NCI-H524 treated with DMSO at 0.1 percent for 48 hours (cell line): ENCODE measurements around the gene BCL11B.
A peak's percentile ranks its signal among the peaks of the same experiment; 100 is the strongest.

ENCODE experiments used
- DNase-seq: peaks from one replicate; lab custom pipeline; 2025; lab: John Stamatoyannopoulos, UW

The BCL11B gene

DNA sequence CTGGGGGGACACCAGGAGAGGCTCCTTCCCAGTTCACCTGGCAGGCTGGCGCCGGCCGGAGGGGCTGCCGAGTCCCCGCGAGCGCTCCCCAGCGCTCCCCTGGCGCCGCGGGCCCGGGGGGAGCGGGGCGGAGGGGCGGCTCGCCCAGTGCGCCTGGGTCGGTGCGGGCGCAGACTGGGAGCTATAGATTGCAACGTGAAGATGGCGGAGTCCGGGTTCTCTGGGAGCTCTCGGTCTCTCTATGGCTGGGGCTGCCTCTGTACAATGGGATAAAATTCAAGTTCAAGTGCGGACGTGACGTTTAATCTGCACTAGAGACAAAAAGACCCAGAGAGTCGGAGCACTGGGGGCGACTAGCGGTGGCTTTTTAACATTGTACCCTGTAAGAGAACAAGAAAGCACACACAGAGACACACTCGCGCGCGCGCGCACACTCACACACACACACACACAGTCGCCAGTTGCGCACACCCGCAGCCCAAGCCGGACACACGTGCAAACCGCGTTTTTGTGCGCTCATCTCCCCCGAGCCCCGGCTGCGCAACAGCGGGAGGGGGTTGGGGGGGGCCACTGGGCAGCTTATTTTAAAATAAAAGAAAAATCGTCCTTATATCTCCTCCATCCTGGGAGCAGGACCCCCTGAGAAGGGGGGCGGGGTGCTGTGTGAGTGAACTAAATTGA lies at the start of gene BCL11B:
Gene BCL11B (minus strand): TSS at position 247 of the 681 bp plus-strand sequence. CDS start 979 bp downstream, outside the sequence.
- DNase-seq: peak; percentile 96

DNA sequence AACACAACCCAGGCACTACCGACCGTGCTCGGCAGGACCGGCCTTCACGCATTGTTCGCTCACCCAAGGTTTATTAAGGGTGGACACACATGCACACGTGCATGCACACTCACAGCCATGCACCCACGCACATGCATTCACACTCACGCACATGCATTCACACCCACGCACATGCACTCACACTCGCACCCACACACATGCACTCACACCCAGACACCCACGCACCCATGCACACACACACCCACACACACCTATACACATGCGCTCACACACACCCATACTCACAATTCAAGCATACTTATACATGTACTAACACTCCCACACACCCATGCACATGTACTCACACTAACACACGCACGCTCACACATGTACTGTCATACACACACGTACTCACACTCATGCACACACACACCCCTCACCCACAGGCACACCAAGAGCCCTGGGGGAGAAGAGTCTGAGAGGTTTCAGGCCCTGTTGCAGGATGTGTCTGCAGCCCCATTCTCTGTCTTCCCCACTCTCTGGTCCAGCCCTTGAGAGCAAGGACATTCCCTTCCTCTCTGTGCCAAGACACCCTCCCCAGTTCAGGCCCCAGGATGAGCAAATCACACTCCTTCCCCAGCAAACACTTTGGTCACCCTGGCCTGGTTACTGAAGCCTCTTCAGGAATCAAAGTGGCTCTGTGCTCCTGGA lies 49.4 kb upstream of the BCL11B start:
- no peak for DNase-seq

DNA sequence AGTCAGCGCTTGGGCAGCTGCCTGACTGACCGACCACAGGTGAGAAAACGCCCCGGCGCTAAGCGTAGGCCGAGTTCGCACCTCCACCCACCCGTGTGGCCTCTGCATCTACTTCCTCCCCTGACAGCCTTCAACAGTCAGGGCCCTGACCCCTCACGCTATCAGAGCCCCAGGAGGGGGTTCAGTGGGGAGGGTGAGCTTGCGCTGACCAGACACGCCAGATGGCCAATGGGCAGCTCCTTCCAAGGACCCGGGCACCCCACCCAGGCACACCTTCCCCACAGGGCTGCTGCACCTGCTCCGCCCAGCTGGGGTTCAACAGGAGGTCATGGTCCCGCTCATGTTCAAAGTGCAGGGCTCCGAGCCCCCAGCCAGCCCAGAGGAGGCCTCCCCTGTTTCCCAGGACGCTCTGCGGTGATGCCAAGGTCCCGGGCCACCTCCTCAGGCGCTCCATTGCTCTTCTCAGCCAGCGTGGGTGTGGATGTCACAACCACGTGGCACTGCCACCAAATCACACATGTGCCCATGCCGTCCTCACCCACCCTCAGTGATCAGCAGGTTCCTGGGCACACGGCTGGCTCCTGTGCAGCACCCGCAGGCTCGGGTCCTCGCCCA lies 48.7 kb upstream of the BCL11B start:
- no peak for DNase-seq

DNA sequence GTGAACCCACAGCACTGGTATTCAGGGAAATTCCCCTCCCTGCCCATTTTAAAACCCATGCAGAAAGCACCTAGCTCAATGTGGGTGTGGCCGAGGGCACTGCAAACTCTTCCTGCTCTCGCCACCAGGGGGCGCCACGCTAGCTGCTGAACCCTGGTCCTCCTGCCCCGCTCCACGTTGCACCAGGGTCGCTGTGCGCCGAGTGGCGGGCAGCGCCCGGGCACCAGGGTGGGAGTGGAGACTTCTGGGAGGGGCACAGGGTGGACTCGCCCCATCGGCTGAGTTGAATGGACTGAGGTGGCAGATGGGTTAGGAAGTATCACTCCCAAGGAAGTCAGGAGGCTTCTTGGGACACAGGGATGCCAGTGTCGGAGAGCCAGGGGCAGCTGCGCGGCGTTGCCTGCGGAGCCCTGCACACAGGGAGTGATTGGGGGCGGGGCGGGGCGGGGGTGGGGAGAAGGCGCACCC lies 48.1 kb upstream of the BCL11B start:
- peak; percentile 15 for DNase-seq

DNA sequence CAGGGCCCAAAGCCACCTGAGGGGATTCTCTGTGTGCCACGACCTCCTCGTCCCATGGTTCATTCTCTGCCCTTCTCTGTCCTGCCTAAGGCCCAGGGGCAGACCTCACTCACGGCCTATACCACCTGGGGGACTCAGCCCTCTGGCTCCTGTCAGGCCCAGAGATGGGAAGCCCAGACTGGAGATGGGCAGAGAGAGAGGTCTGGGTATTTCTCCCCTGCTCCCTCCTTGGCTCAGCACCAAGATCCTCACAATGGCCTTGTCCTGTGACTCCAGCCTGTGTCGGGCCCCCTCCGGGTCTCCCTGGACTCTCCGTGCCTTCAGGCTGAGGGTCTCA lies 46.9 kb upstream of the BCL11B start:
- DNase-seq: no peak

DNA sequence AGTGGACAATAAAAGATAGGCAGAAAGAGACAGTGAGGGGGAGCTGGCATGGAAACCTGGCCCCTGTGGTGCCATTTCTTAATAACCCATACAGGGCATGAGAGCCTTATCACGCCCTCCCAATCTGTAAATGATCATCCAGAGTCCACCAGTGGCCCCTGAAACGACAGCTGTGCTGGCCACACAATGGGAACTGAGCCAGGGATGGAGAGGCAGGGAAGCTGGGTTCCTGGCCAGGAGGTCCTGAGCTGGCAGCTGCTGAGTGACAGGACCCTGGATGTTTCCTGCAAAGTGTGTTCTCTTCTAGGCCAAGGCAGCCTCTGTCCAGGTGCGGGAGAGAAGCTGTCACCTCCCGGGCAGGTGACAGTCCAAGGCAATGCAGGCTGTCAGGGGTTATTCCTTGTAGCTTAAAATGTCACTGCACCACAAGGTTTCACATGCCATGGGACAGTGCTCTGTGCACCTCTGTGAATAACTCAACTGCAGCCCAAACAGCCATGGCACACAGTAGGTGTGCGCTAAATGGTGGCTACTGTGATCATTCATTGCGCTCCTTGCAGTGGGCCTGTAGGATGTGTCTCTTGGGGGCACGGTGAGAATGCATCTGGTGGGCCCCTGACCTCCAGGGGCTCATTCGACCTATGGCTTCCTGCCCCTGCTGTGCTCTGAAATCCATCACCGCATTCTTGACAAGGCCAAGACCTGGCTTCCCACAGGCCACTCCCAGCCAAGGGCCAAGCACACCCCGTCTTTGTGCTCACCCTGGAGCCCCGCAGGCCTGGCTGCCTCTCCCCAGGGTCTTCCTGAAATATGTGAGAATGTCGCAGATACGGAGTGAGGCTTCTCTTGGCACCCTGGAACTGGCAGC lies 46.3 kb upstream of the BCL11B start:
- DNase-seq: no peak

DNA sequence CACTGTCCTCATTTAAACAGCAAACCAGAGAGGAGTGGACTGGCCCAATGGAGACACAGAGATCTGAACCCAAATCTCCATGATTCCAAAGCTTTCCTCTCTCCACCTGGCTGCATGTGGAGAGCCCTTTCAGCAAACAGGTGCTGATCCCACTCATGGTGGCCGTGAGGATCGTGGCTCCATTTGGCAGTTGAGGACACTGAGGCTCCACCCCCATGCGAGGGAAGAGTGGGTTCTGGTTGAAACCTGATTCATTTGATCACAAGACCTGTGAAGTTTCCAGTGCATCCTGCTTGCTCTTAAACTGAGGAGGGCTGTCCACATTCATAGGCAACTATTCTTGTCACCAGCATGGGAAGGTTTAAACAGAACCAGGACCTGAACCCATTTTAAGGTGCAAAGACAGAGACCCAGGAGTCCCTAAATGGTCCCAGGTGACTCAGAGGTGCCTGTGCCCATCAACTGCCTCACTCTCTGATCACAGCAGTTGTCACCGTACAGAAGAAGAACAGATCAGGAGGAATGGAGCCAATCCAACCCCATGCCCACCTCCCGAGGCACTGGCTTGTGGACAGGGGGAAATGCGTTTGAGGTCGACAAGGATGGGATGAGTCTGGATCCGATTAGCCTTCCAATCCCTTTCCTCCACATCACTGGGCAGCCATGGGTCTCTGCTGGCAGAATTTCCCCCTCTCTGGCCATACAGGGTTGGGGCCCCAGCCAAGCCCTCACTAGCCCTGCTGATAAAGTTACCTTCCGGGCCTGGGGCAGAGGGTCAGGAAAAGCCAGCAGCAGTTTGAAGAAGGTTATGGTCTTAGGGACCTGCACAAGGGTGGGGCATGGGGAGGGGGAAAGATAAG lies 45.5 kb upstream of the BCL11B start:
- no peak for DNase-seq

DNA sequence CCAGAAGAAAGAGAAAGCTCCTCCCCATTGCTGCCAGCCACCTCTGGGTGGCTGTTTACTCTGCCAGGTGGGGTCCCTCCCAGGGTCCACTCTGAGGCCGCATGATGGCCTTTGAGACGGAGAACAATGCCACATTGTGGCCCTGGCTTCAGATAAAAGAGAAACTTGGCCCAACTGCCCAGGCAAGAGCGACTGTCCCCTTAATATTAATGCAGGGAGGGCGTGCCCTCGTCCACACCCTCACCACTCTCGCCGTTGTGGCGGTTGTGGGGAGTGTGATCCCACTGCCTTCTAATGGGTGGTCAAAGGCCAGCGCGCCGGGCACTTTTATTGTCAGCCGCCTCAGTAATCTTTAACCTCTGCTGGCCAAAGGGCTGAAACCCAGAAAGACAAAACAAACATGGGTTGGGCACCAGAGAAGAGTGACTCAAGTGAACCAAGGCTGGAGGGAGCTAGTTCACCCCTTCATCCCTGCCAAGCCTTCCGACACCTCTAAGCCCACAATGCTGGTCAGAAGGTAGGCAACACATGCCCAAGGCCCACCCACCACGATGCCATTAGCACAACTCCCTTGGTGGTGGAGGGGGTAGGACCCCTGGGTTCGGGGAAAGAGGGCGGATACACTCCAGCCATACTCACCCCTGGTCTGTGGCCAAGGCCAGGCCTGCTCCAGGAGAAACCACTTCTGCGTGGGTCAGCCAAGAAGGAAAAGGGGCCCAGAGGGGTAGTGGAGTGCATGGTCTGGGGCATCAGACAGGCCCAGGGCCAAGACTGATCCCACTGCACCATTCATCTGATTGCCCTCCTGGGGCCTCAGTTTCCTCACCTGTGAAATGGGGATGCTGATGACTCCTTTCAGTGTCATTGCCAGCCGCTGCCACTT lies 44.5 kb upstream of the BCL11B start:
- no peak for DNase-seq

DNA sequence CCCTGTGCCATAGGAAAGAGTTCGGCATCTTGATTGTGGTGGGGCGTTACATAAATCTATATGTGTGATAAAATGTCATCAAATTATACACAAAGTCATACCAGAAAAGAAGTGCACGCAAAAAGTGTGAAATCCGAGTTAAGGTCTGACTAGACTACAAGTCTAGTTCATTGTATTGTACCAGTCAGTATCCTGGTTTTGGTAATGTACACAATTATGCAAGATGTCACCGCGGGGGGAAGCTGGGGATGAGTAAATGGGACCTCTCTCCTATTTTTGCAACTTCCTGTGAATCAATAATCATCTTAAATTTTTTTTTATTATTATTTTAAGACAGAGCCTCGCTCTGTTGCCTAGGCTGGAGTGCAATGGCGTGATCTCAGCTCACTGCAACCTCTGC lies 43.2 kb upstream of the BCL11B start:
- no peak for DNase-seq

DNA sequence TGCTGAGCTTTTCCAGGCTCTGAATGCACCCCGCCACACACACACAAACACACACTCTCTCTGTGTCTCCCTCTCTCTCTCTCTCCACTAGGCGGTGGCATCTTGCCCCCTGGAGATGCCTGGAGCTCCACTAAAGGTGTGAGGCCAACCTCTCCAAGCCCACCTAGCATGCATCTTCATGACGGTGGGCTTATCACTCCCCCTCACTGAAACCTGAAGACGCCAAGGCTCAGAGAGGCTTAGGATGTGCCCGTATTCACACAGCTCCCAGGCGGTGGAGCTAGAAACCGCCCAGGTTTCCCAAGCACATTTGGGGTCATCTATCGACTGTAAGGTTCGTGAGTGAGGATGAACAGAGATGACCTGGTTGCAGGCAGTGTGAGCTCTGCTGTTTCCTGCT lies 42.6 kb upstream of the BCL11B start:
- DNase-seq: no peak

DNA sequence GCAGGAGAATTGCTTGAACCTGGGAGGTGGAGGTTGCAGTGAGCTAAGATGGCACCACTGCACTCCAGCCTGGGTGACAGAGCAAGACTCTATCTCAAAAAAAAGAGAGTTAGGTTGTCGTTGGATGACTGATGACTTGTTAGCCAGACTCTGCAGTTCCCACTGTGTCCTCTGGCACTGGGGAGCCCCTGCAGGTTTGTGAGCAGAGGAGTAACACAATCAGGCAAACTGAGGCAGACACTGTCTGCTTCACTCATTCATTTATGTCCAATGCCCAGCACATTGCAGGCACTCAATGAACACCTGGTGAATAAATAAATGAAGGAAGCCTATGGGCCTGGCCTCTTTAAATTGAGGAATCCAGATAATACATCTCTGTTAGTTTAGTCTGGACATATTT lies 41.2 kb upstream of the BCL11B start:
- no peak for DNase-seq

DNA sequence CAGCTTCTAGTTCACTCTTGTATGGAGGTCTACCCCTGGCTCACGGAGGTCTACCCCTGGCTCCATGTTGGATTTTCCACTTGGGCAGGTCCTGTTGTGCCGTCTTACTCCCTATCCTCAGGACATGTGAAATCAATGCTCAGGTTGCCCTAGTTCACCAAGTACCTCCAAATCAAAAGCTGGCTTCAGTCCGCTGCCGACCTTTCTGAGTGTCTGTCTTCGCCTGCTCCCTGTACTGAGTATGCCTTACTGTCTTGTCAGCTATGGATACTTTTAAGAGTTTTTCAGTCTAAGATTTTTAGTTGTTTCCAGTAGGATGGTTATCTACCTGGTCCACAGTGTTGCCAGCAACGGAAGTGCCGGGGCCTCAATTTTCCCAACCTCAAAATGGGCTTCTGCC lies 40.1 kb upstream of the BCL11B start:
- no peak for DNase-seq

DNA sequence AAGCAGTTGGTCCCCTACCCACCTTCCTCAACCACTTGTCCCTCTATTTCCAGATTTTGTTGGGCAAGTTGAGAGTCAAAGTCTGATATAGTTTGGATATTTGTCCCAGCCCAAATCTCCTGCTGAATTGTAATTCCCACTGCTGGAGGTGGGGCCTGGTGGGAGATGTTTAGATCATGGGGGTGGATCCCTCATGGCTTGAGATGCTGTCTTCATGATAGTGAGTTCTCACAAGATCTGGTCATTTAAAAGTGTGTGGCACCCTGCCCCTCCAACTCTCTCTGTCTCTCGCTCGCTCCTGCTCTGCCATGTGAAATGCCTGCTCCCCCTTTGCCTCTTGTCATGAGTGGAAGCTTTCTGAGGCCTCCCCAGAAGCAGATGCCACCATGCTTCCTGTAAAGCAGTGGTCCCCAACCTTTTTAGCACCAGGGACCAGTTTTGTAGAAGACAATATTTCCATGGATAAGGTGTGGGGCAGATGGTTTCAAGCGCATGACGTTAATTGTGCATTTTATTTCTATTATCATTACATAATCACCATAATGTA lies 37.3 kb upstream of the BCL11B start:
- no peak for DNase-seq

DNA sequence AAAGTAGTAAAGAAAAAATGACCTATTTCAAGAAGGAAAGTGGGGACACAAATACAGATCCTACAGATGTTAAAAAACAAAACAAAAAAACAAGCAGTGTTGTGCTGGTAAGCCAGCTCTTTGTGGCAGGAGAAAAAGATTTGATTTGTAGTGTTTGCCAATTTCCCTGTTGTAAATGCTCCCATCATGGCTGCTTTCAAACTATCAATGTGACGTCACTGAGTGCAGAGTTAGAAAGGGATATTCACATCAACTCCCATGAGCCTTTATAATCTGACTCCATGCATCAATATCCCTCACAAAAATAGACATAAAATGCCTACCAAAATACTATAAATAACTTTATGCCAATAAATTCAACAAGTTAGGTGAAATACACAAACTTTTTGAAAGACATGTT lies 32.2 kb upstream of the BCL11B start:
- no peak for DNase-seq

DNA sequence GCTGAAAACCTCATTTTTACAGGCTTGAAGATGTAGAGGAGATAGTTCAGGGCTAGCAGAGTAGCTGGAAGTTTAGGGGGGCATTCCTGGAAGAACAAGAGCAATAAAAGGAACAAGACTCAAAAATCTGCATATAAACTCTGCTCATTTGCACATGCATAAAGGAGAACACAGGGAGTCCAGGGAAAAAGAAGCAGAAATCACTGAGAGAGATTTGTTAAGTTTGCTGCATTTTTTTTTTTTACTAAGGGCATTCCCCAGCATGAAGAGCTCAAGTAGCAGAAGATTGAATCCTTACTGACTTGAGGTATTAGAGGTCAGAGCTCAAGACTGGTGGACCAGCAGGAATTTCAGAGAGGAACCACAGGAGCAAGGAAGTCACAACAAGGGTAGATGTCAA lies 28.2 kb upstream of the BCL11B start:
- no peak for DNase-seq

DNA sequence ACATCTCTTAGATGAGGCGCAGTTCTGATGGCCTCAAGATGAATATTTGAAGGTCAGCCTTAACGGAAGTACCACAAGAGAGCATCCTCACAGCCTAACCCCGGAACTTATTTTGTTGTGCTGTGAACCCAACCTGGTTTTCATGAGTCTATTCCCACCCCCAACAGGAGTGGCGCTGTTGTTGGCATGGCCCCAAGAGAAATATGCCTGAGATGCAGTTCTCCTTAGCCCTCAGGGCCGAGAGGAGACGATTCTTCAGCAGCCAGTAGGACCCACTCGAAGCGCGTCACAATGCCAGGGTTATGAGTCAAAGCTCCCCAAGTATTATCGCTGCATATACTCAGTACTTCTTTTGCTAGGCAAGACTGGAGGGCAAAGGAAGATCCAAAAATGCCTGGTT lies 24.5 kb upstream of the BCL11B start:
- no peak for DNase-seq

DNA sequence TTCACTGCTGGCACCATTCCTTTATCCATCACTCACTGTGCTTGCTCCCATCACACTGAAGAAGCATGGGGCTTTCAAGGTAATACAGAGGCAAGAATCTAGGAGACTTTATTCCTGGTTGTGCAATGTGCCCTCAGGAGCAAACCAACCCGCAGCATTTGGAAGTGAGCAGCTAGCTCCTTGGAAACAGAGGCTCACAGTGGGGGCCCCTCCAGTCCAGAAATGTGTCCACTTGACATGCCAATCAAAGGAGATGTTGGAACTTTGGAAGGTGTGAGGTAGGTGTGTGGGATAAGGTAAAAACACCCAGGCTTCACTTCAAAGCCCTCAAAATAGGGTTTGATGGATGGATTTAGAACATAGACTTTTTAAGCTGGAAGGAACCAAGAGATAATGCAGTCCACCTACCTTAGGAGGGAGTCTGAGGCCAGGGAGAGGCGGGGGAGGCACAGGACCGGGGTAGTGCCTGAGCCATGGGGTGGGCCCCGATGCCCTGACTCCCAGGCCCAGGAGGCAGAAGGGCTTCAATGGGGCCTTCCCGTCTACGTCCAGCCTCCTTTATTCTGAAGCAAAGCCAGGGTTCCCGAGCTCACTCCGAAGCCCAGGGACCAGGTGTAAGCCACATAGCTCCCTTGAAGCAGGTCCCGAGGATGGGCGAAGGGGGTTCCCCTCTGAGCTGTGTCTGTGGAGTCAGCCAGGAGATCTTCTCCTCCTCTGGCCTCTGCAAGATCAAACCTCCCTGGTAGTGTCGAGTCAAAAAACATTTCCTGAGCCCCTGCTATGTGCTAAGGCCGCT lies 17.6 kb upstream of the BCL11B start:
- DNase-seq: no peak

DNA sequence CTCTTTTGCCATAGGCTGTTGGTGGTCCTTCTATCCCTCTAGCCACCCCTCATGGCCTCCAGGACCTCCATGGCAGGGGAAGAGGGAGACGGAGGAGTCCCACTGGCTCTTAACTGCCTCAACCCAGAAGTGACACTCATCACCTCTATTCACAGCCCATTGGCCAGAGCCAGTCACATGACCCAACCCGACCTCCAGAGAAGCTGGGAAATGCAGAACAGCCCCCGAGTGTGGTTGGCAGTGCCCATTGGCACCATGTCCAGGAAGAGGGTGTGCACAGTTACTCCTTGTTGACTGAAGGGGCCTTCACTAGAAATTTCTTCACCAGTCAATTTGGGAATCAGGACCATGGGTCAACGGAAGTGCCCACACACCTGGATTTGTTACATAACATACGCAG lies 17.0 kb upstream of the BCL11B start:
- no peak for DNase-seq

DNA sequence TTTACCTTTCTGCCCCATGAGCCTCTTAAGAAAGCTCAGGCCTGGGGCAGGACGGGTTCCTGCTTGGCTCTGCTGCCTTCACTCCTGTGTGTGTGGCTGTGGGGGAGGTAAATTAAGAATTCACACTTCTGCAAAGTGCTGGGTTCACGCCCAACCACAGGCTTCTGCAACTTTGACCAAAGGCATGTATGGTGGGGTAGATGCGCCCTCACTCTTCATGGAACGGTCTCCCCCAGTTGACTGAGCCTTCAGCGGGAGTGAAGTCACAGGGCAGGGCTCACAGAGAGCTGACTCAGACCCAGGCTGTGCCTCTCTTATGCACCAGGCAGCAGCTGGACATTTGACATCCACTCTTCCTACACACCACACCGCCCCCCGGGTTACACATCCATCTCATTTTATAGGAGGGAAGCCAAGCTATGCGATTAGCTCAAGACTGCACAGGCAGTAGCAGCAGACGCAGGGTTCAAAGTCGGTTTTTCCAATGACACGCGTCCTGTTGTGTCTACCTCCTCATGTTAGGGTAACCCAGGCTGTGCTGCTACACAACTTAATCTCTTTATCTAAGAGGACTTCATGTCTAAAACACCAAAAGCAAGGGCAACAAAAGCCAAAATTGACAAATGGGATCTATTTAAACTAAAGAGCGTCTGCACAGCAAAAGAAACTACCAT lies 15.4 kb upstream of the BCL11B start:
- DNase-seq: no peak
